ENCODE data around the gene GGACT. TPM values are rescaled to one million over a fixed set of nuclear protein-coding genes. Genes with fewer than 3 reads are reported as not detected.
"Not testable (repeated sequence)": the region's sequence is repeated elsewhere in the genome, so short reads cannot be mapped to it uniquely, and the experiment has no call there.

GGACT gene
- total RNA-seq, 1 donor from 2014 or later, result 3.1 TPM

DNA sequence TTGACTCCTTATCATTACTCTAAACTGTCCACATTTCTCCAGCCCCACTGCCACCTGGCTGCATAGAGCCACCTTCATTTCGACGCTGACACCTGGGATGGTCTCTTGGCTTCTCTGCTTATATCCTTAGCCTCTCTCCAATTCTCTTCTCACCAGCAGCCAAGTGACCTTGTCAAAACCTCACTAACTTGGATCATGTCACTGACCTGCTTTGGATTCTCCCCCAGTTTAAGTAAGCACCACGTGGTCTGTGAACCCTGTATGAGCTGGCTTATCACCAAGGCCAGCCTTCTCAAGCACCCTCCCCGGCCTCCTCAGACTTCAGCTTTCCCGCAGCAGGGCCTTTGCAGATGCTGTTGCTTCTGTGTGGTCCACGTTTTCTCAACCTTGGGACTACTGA lies 12.3 kb upstream of the GGACT start:
- peak; percentile 39 for DNase-seq

DNA sequence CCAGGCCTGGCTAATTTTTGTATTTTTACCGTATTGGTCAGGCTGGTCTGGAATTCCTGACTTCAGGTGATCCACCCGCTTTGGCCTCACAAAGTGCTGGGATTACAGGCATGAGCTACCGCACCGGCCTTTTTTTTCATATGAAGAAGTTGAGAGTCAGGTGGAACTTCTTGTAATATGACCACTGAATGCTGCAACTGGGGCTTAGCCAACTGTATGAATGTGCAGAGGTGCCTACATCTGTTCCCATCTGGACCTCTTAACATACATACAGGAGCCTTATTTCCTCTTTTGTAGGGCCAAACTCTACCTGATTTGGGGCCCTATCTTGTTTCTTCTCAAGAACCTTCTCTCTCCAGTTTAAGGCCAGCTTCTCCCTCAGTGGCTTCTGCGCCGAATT lies 11.9 kb upstream of the GGACT start:
- DNase-seq, result no peak

DNA sequence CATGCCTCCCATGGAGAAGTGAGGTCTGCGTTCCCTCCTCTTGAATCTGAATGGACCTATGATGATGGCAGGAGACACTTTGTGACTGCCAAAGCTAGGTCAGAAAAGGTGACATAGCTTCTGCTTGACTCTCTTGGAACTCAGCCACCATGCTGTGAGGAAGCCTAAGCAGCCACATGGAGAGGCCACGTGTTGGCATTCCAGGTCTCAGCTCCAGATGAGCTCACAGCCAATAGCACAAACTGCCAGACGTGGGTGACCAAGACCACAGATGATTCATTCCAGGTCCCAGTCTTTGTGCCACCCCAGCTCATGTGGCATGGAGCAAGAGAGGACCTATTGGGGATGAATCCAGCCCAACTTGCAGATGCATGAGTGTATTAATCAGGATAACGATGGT lies 8.7 kb upstream of the GGACT start:
- no peak for DNase-seq

DNA sequence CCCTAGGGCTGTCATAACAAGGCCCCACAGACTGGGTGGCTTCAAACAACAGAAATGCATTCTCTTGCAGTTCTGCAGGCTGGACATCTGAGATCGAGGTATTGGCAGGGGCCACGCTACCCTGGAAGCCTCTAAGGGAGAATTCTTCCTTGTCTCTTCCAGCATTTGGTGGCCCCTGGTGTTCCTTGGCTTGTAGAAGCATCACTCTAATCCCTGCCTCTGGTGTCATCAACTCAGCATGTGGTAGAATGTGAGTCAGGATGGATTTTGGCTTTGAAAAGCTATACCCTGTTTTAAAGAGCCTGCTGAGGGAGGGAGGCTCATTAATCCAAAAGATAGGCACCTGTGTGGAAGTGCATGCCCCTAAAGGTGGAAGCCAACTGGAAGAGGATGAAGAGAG lies 7.9 kb upstream of the GGACT start:
- DNase-seq, result no peak

DNA sequence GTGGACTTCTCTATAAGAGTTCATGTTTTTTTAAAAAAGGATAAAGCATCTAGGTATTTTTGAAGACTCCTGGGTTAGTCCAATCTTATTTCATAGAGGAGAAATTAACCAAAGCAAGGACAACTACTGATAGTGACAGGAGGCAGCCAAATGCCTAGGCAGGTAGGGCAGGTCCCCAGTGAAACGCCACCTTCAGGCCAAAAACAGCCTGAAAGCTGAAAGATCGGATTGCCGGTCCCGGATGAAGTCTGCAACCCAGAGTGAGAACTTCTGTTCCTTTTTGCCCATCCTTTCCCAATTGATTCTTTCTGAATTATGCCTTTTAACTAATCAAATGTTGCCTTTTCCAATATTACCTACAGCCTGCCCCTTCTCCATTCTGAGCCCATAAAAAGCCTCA lies 6.1 kb upstream of the GGACT start:
- DNase-seq, result no peak

DNA sequence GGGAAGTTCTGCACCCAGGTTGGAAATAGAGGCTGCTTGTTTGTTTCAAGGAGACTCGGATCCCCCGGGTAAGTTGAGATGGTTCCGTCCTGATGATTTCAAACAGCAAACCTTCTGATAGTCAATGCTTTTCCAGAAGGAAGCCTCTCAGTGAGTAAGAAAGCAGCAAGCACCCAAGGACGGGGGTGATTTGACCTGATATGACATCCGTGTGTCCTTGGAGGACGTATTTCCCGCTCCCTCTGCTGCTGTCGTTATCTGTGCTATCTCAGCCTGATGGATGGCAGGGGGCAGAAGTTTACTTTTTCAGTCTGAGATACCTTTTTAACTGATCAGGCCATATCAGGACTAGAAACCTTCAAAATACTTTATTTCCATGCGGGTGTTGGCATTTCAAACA lies 5.7 kb upstream of the GGACT start:
- DNase-seq, result no peak

DNA sequence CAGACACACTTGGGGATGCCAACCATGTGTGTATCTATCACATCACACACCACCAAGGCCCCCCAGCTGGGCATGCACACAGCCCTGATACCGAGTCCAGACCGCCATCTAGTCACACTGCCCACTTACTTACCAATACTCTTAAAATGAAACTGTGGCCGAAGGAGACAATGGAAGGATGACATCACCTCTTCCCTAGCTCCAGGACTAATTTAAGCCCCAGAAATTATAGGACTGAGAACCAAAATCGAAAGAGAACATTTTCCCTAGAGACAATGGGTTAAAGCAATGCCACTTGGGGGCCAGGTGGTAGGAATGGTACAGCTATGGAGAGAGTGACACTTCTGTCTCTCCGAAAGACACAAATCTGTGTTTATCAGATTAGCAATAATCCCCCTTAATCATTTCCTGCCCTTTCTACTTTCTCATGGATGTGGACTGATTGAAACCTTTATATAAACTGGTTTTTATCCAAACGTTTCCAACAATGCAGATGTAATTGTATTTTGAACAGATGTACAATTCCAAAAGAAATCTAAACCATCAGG lies 663 bp upstream of the GGACT start:
- DNase-seq, result peak; percentile 7

DNA sequence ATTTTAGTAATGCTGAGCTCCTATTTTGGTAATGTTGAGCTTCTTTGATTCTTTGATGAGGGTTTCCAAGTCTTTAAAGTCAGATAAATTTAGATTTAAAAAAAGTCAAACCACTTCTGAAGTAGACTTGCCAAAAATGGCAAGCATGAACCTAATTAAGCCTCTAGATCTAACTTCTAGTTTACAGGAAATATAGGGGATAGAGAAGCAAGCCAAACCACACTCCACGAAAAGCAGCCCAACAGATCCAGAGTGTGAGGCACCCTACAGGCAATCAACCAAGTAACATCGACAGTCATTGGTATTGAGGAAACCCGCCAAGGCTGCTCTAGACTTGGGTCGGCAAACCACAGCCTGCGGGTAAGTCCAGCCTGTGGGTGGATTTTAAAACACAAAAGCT lies 3.7 kb downstream of the GGACT start:
- DNase-seq, result no peak

DNA sequence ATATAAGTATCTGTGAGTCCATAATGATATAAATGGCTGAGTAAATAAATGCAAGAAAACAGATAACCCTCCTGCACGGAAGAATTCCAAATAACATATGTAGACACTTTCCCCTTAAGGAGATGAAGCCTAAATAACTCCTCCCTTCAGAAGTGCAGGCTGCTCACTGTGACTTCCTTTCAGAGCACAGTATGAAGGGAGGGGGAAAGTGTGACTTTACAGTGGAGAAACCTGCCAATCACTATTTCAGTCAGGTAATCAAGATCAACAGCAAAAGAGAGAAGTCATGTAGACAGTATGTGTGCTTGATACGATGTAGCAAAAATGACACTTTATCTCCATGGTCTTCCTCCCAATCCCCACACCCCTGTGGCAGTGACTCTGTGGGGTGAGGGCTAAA lies 7.1 kb downstream of the GGACT start:
- no peak for DNase-seq

DNA sequence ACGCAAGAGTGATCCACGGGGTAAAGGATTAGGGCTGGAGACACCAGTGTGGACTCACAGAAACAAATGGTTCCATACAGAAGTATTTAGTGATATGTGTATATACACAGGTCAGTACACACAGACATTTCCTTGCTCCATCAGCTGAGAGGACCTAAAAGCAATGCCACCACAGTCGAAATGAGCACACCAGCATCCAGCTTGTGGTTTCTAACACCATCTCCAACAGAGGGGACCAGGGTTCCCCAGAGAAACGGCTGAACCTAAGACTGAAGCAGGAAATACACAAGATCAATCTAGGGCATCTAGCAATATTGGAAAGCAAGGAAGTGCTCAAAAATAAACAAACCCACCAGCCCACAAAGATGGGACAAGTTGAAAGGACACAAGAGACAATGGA lies 7.6 kb downstream of the GGACT start:
- DNase-seq, result no peak

DNA sequence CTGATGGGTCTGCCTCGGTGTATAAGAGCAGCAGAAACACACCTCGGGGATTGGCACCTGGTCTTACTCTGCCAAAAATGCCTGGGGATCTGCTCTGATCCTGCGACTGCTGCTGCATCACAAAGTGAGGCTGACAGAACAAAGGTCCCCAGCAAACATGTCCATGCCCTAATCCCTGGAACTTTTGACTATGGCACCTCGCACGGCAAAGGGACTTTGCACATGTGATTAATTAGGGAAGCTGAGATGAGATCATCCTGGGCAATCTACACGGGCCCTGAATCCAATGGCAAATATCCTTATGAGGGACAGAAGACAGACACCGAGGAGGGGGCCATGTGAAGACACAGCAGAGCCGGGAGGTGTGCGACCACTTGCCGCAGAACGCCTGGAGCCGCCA lies 8.5 kb downstream of the GGACT start:
- no peak for DNase-seq

DNA sequence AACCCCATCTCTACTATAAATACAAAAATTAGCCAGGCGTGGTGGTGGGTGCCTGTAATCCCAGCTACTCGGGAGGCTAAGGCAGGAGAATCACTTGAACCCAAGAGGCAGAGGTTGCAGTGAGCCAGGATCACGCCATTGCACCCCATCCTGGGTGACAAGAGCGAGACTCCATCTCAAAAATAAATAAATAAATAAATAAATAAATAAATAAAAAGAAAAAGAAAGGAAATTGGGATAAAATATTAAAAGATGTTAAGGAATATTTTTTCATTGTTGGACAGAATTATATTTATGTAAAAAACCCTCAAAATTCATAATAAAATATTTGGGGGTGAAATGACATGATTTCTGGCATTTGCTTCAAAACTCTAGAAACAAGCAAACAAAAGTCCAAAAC lies 11.3 kb downstream of the GGACT start:
- not testable (repeated sequence) for DNase-seq

DNA sequence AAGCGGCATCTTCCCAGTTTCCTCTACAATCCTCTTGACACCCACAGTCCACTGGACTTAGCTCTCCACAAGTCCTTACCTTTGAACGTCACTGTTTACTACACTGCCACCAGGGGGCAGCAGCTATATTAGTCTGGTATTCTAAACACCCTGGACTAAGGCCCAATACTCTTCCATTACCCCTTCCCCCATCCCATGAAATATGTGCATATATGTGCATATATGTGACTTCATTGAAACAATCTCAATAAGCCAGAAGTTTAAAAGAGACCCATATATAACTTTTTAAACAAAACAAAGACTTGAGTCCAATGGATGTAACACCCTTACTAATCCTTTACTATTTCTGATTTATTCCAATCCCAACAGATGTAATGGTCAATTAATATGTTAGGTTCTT lies 15.5 kb downstream of the GGACT start:
- DNase-seq, result peak; percentile 77

DNA sequence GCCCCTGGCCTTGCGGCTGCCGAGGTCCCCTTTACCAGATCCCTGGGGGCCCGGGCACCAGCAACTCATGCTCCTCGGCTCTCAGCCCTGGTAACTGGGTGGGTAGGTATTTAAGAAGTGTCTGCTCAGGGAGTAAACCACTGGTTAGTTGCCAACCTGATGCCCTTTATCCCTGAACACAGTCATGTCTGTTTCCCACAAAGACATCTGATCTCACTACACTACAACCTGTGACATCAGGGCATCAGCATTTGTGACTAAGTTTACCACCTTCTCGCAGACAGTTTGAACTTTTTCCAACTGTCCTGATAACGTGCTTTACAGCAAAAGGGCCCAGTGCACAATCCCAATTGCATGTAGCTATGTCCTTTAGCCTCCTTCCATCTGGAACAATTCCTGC lies 22.0 kb downstream of the GGACT start:
- no peak for DNase-seq

DNA sequence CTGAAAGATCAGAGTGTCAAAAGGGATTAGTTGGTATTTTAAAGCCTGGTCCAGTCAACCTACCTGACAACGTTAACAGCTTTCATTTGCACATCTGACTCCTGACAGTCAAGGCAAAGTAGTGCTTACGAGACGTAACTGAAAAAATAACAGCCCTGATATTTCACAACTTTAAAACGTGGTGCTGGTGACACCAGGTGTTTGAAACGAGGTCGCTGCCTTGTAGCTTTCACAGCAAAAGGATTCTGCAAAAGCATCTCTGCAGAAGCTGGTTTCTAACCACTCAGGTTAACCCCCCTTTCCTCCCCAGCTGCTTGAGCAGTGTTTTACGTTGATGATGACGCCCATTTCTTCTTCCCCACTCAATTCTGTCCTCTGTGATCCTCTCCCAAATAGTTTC lies 23.3 kb downstream of the GGACT start:
- no peak for DNase-seq

DNA sequence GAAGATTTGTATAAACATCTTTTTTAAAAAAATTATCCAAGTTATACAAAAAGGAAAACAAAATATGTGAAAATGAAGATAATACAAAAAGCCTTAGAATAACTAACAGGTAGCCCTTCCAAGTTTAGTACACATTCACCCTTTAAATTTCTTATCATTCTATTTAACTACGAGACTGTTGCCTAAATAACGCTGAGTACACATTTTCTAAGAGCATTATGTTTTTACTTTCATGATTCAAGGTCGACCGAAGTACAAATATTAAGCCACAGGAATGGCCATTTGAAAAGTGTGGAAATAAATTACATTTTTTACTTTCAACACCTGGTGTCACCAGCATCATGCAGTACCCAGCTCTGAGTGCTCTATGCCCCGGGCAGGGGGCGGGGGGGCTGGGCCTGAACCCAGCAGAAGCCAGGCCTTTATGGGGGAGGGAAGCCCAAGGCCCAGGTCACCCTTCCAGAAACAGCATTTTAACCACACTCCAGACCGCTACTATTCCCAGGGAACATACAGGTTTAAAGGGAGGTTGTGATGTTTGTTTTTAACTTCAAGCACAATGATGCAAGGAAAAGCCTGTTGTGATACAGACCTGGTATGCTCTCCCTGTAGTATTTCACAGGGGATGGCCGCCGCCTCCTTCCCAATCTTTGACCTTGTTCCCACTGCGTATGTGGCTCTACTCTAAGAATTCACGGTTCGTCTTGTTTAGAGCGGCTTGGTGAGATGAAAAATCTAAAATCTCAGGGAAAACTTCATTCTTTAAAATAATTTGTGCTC lies 24.0 kb downstream of the GGACT start:
- DNase-seq, result no peak

DNA sequence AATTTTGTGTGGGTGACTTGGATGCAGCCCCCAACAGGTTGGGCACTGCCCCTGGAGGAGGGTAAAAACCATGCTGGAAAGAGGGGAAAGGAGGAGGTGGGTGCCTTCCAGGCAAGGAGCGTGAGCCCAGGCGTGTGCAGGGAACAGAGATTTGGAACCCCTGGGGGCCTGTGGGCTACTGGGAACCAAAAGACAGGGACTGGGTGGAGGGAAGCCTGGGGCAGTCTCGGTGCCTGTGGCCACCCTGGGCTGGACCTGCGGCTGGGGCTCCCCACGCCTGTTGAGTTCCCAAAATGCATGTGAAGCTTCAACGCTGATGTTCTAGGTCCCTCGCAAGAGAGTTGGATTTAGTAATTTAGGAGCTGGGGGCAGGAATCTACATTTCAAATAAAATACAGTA lies 24.8 kb downstream of the GGACT start:
- DNase-seq, result no peak

DNA sequence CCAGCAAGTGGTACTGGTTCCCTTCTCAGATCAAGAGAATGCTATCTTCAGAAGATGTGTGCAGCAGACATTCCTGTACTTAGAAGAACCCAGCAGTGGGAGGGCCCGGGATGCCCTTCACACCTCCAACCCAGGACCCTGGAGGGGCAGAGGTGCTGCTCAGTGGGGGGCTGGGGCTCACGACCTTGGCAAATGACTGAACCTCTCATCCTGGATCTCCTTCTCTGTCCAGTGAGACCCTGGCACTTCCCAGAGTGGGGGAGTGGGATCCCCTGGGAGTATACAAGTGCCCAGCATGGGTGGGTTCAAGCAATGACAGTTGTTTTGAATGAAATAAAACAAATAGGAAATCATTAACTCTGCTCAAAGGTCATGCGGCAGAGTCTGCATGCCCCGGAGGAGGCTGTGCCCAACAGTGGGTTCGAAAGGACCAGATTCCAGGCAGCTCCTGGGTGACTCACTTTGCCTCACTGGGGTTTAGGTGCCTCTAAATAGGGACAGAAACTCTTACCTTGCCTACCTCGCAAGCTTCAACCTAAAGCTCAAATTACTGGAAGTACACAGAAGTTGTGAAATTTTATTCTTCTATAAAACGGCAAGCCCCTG lies 26.9 kb downstream of the GGACT start:
- no peak for DNase-seq

DNA sequence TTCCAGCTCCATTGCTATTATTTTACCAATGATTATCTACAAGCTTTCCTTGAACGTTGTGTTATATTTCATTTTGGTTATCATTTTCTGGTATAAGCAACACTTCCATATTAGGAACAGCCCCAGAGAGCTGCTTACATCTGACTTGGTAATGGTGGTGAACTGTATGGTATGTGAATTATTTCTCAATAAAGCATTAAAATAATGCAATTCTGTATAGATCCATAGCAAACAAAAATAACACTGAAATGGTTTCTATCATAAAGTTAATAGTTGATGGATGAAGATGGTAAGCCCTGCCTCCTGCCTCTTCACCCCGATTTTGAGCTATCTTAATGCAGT lies 27.5 kb downstream of the GGACT start:
- no peak for DNase-seq

DNA sequence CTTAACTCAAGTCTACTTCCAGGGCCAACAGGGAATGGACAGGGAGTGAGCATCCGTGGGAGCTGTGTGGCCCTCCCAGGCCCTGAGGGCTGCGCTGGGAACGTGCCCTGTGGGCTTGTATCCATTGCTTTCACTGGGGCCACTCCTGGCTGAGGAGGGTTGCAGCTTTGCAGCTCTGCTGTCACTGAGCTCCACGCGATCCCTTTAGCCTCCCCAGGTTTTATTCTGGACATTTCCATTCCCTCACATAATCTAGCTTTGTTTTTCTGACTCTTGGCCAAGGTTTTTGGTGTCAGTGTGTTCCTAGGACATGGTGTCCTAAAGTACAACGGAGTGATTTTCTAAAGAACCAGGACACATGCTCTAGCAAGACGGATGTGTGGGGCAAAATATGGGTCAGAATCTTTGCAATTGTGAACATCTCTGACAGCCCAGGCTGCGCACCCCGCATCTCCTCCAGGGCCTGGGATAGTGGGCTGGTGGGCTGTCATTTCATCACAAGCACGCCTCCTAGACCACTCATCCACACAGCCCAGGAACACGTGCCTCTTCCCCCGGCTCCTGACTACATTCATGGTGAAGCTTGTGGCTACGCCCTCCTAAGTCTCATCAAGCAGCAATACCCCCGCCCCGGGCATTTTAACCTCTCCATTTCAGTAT lies 28.0 kb downstream of the GGACT start:
- DNase-seq, result no peak

DNA sequence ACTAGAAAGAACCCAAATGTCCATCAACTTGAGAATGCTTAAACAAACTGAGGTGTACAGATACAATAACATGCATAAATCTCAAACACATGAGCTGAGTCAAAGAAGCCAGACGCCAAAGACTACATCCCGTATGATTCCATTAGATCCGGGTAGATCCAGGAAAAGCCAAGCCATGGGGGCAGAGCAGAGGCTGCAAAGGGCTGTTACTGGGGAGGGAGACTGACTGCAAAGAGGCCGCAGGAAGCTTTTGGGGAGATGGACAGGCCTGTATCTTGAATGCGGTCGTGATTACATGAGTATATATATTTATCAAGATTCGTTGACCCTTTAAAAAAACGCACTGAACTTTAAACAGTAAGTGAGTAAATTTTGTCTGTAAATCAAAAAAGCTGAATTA lies 28.7 kb downstream of the GGACT start:
- no peak for DNase-seq

DNA sequence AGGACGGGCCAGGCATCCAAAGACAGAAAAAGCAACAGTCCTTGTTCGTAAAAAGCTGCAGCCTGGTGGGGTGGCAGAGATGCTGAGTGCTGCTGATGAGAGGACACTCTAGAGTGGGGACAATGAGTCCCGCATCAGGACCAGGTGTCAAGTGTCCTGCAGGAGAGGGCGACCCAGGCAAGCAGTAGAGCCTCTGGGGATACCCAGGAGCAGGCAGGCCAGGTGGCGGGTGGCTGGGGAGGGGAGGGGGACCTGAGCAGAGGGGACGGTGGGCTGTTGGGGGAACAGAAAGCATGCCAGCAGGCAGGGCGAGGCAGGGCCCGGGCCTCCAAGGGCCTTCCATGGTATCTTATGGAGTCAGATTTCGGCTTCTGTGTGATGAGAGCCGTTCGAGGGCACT lies 35.8 kb downstream of the GGACT start:
- no peak for DNase-seq

DNA sequence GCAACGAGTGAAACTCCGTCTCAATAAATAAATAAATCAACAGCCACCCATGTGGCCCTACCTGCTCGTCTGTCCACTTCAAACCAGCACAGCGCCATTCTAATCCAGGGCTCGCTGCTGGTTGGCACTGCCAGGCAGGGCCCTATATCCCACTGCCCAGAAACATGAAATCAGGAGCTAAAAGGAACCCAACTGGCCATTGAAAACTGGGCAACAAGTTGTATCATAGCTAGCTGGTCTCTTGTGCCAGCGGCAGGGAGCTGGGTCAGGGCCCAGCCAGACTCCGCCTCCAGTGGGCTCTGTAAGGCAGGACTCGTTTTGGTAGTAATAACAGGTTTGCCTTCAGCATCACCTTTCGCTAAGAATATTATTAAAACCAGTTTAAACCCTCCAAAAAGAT lies 39.3 kb downstream of the GGACT start:
- DNase-seq, result no peak

DNA sequence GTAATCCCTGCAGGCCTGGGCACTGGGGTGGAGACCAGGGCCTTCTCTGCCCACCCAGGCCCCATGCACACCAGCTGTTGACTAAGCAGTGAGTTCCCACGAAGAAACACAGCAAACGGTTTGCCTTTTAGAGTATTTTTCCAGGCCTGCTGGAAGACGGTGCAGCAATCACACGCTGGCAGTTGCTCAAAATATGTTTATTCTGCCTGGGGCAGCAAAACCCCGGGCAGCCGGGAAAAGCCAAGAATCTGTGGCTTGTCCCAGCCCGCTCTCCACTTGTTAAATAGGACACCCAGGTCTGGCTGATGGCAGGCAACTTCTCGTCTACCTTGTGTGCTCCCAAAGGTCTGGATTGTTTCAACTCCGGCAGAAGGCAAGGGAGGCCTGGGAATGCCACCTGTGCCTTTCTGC lies 40.8 kb downstream of the GGACT start:
- DNase-seq, result peak; percentile 63
